ENCODE data around the gene PDE6H. TPM values are rescaled to one million over a fixed set of nuclear protein-coding genes. Genes with fewer than 3 reads are reported as not detected.

The PDE6H gene
- total and polyA plus RNA-seq, 12 donors, result not detected

GRCh38 chr12:14994610-14995009, 21.8 kb downstream of the PDE6H start:
- Histone ChIP-seq H3K4me1 (peaks cover 0 to 33% (median 5%) of the 10 kb centered on the region in 9 donors), H3K27ac (no peak overlapping the region), H3K4me3 (no peak overlapping the region), H3K27me3 (no peaks in the 10 kb centered on the region), H3K9me3 (peaks cover 0 to 12% (median 0%) of the 10 kb centered on the region in 11 donors), H3K36me3 (no peaks in the 10 kb centered on the region)
- intact Hi-C loops (cut with DNase I), result loop anchor here in 9 of 10 donors (1.0 to 10.0 kb wide), 14 partner anchors 50 to 740 kb away; partner anchors contain the start of gene RERG (in 3 of the 9)
- no peak for DNase-seq
- WGBS, 2 donors, result 76 to 78% methylated on average over 3 of the region's 3 CpGs
- no peak for TF ChIP-seq CTCF (IDR thresholded peaks at IDR 0.05)
- ATAC-seq, result no peak

GRCh38 chr12:14995583-14996425, 23.0 kb downstream of the PDE6H start:
- whole genome bisulfite sequencing, 2 donors, result 91 to 96% methylated on average over 3 of the region's 3 CpGs
- TF ChIP-seq CTCF (IDR thresholded peaks at IDR 0.05), result peak; percentile 64 to 85 (median 74)
- H3K27me3 ChIP-seq, result no peaks in the 10 kb centered on the region
- H3K4me3 ChIP-seq, result no peak overlapping the region
- peaks cover 0 to 25% (median 4%) of the 10 kb centered on the region in 9 donors for H3K4me1 ChIP-seq
- H3K27ac ChIP-seq, result peak overlapping the region in 1 of 10 donors; percentile 23
- intact Hi-C loops (cut with DNase I), result loop anchor here in 9 of 10 donors (1.0 to 10.0 kb wide), 13 partner anchors 51 to 741 kb away; partner anchors contain the start of gene RERG (in 3 of the 9)
- H3K36me3 ChIP-seq, result no peaks in the 10 kb centered on the region
- peaks cover 0 to 10% (median 0%) of the 10 kb centered on the region in 11 donors for H3K9me3 ChIP-seq
- DNase-seq (no peak), ATAC-seq (peak in 5 of 8 donors; percentile 16 to 67 (median 60))

- TF ChIP-seq CTCF (IDR thresholded peaks at IDR 0.05), result no peak
- Histone ChIP-seq H3K27me3 (peaks cover 0 to under 1% (median 0%) of the 10 kb centered on the region in 7 donors), H3K27ac (no peak overlapping the region), H3K4me3 (no peak overlapping the region), H3K9me3 (peaks cover 0 to 3% (median 0%) of the 10 kb centered on the region in 11 donors), H3K36me3 (no peaks in the 10 kb centered on the region), H3K4me1 (peaks cover 3 to 39% (median 16%) of the 10 kb centered on the region in 9 donors)
- WGBS, 2 donors, result 82 to 84% methylated on average over 3 of the region's 3 CpGs
- no peak for ATAC-seq
- intact Hi-C loops (cut with DNase I), result loop anchor here in 9 of 10 donors (2.0 to 10.0 kb wide), 11 partner anchors 53 to 743 kb away; partner anchors contain the start of gene RERG (in 3 of the 9)
- no peak for DNase-seq
These were observed 25.2 kb downstream of the PDE6H start for GRCh38 chr12:14997998-14998397.

GRCh38 chr12:14999021-14999694, 26.3 kb downstream of the PDE6H start:
- Histone ChIP-seq H3K9me3 (peaks cover 0 to 3% (median 0%) of the 10 kb centered on the region in 11 donors), H3K36me3 (no peaks in the 10 kb centered on the region), H3K27me3 (peaks cover 0 to 7% (median 0%) of the 10 kb centered on the region in 7 donors), H3K27ac (no peak overlapping the region), H3K4me3 (no peak overlapping the region), H3K4me1 (peaks cover 3 to 29% (median 16%) of the 10 kb centered on the region in 9 donors)
- 94 to 95% methylated on average over 2 of the region's 2 CpGs for WGBS, 2 donors
- no peak for DNase-seq
- intact Hi-C loops (cut with DNase I), result loop anchor here in 8 of 10 donors (5.0 to 10.0 kb wide), 10 partner anchors 54 to 744 kb away; partner anchors contain the start of gene RERG (in 3 of the 8)
- TF ChIP-seq CTCF (IDR thresholded peaks at IDR 0.05), result no peak
- ATAC-seq, result no peak

Measured in heart right ventricle (tissue), 16 donors.